Right lobe of liver (tissue), 6 donors: ENCODE measurements around the gene CRISPLD2. TPM values are rescaled to one million over a fixed set of nuclear protein-coding genes. Genes with fewer than 3 reads are reported as not detected.

ENCODE experiments used
- ATAC-seq, 4 donors: fragments of 200-7000 bp; cut with Tn5 transposase; one replicate each; pipeline ENCODE4 v1.9.1; 2020; ENCODE audit warnings: mild to moderate bottlenecking in 4 of 4, moderate library complexity in 4 of 4
- DNase-seq, 3 donors: peaks; one replicate each; pipeline ENCODE4 v3.0.0-alpha.2; 2020
- H3K27ac ChIP-seq, 3 donors: fragments of 200-600 bp; one replicate each; pipeline ENCODE4 v1.8.0; 2022
- H3K27me3 ChIP-seq, 2 donors: fragments of 200-600 bp; one replicate each; pipeline ENCODE4 v1.8.0; 2022
- H3K36me3 ChIP-seq, 4 donors: fragments of 200-600 bp; sonication (generic) in 1 of 4; one replicate each; pipeline versions ENCODE4 v1.5.1 to v1.8.0; 2017 to 2022; ENCODE audit warnings: control low read depth in 1 of 4
- H3K4me1 ChIP-seq, 4 donors: fragments of 200-600 bp; sonication (generic) in 1 of 4; one replicate each; pipeline versions ENCODE4 v1.5.1 to v1.8.0; 2017 to 2022; ENCODE audit warnings: control low read depth in 1 of 4
- H3K4me3 ChIP-seq, 3 donors: fragments of 200-600 bp; one replicate each; pipeline ENCODE4 v1.8.0; 2022
- H3K9me3 ChIP-seq, 4 donors: fragments of 200-600 bp; sonication (generic) in 1 of 4; one replicate each; pipeline versions ENCODE4 v1.5.1 to v1.8.0; 2017 to 2022; ENCODE audit warnings: control low read depth in 1 of 4
- POLR2A ChIP-seq: fragments of 450-650 bp; IDR thresholded peaks from one replicate; pipeline ENCODE4 v1.6.1; 2017; ENCODE audit warnings: antibody characterized with exemption, mild to moderate bottlenecking
- WGBS: methylation state at CpG from one replicate; pipeline ENCODE4 v1.1.6; 2018; ENCODE audit warnings: low coverage, low lambda C conversion rate; ENCODE audit not compliant: insufficient coverage; ENCODE audit errors: missing lambda C conversion rate; 5-methylcytosine and 5-hydroxymethylcytosine counted together
- intact Hi-C, 2 donors: fragments of 100-400 bp; cut with DNase I; formaldehyde crosslinking; loops; one replicate each; pipeline versions ENCODE4 v1.11.2 to v1.14.1; 2022
- total RNA-seq, 6 experiments: library from RNA; depleted of rRNA in 2 of 6; stranded (reverse); fragments of >200 nt in 2 of 6; fragmentation: NEBNext Ultra II Directional in 3 of 6; extraction: Animal tissue kit (Norgen Biotek cat#: 25700) in 3 of 6; gene quantifications; one replicate each; pipeline versions ENCODE4 v1.1.0 to v1.2.4, GENCODE V29; 2016 to 2023
- TF ChIP-seq, protein P1 (sequence below), 4 donors: fragments of 200-600 bp in 3 of 4; fragments of 450-650 bp in 1 of 4; IDR thresholded peaks; one replicate each; pipeline versions ENCODE4 v1.5.1 to v1.8.0; 2016 to 2022; ENCODE audit warnings: antibody characterized with exemption in 4 of 4, mild to moderate bottlenecking in 2 of 4
- donor health status: DM: no; HTN: yes; CAD: no.
- donor health status: DM: no; HTN: no; CAD: no.
- donor health status: DM: no; HTN: no; CAD: no.
- donor health status: DM: no; HTN: yes; CAD: no.
- donor health status: DM: no; HTN: yes; CAD: no.

CRISPLD2 gene
- total RNA-seq, 6 experiments from 2014 or later, result 2.9 to 14.8 (median 8.9) TPM

DNA sequence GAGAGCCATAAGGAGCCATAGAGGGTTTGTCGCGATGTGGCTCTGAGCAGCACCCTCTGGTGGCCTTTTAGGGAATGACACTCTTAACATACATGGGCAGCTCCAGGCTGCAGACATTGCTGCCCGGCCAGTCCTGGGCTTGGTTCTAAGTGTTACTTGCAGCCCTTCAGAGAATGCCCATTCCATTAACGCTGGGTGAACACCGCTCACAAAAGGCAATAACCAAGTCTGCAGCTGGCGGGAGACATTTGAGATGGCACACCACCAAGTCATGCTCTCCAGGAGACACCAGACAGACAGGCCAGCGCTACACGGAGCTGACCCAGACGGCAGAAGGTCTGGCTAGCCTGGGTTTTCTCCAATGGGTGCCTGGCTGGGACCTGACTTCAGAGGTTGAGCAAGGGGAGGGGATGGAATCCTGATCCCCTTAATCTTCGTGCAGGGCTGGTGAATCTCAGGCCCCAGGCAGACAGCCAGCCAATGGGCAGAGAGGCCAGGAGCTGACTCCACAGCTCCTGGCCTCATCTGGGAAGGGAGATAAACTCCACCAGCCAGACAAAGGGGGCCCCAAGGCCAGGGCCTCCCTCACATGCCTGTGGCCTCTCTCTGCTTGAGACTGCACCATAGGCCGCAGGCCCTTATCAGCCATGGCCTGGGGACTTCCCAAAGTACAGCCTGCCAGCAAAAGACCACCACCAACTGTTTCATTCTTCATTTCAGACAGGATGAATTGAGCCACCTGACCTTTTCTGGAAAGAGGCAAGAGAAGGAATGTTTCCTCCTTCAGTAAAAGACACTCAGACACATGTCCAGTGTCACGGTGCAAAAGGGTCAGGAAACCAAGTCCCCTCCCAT lies 132.8 kb downstream of the CRISPLD2 start:
- 31% methylated on average over 4 of the region's 12 CpGs for WGBS

DNA sequence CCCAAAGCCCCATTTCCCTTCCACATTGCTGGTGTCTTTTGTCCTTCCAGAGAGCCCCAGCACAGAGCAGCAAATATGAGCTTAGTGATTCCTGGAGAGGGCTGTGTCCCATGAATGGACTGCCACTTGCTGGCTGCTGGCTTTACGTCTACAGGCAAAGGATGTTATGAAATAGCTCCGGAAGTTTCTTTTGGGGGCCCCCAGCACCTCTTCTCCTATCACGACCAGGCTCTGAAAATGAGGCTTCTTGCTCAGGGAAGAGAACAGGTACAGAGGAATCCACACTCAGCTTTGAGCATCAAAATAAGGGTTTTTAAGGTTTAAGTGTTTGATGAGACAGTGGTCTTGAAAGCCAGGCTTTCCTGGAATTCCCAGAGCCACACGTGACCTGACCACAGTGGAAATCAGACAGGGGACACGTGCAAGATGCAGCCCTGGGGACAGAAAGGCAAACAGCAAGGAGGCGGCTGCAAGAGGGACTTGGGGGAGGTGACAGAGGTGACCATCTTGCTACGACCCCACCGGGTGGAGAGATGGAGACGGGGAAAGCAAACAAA lies 133.5 kb downstream of the CRISPLD2 start:
- ATAC-seq (peak in 1 of 4 donors; percentile 13), DNase-seq (no peak)
- H3K4me3 ChIP-seq, result no peak overlapping the region
- intact Hi-C loops, result no loop called here
- WGBS, result 32% methylated on average over 7 of the region's 9 CpGs
- H3K4me1 ChIP-seq, result peaks cover 0 to 18% (median 3%) of the 10 kb centered on the region in 4 donors
- no peaks in the 10 kb centered on the region for H3K36me3 ChIP-seq
- no peaks in the 10 kb centered on the region for H3K27me3 ChIP-seq
- no peaks in the 10 kb centered on the region for H3K9me3 ChIP-seq
- TF ChIP-seq POLR2A, result no peak
- peak overlapping the region in 1 of 3 donors; percentile 8 for H3K27ac ChIP-seq

More for the DNA sequence above, 132.8 kb downstream of the CRISPLD2 start:
- Histone ChIP-seq H3K27me3 (no peaks in the 10 kb centered on the region), H3K4me3 (no peak overlapping the region), H3K27ac (no peak overlapping the region), H3K4me1 (peaks cover 0 to 18% (median 3%) of the 10 kb centered on the region in 4 donors), H3K9me3 (no peaks in the 10 kb centered on the region), H3K36me3 (no peaks in the 10 kb centered on the region)
- ATAC-seq (peak; percentile 79 to 85 (median 83)), DNase-seq (peak; percentile 51 to 80 (median 69))
- TF ChIP-seq POLR2A, result no peak
- TF ChIP-seq, protein P1, sequence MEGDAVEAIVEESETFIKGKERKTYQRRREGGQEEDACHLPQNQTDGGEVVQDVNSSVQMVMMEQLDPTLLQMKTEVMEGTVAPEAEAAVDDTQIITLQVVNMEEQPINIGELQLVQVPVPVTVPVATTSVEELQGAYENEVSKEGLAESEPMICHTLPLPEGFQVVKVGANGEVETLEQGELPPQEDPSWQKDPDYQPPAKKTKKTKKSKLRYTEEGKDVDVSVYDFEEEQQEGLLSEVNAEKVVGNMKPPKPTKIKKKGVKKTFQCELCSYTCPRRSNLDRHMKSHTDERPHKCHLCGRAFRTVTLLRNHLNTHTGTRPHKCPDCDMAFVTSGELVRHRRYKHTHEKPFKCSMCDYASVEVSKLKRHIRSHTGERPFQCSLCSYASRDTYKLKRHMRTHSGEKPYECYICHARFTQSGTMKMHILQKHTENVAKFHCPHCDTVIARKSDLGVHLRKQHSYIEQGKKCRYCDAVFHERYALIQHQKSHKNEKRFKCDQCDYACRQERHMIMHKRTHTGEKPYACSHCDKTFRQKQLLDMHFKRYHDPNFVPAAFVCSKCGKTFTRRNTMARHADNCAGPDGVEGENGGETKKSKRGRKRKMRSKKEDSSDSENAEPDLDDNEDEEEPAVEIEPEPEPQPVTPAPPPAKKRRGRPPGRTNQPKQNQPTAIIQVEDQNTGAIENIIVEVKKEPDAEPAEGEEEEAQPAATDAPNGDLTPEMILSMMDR (IDR thresholded peaks at IDR 0.05), result peak; percentile 92 to 94 (median 94)
- intact Hi-C loops, result no loop called here

DNA sequence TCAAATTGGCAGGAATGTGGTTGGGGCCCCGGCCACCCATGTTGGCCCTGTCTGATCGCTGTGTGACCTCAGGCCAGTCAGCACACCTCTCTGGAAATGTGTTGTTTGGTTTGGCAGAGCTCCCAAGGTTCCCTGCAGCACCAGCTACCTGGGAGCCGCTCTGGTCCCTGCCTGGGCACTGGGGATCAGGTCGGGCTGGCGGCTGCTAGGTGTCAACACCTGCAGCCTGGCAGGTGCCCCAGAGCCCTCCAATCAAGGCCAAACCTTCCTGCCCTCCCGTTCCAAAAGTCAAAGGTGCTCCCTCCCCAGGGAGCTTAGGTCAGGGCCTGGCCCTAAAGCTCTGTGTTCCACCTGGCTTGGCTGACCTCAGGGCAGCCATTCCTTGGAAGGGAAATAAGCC lies 135.6 kb downstream of the CRISPLD2 start:
- peak; percentile 51 to 95 (median 93) for DNase-seq
- H3K27ac ChIP-seq, result peak overlapping the region in 1 of 3 donors; percentile 20

DNA sequence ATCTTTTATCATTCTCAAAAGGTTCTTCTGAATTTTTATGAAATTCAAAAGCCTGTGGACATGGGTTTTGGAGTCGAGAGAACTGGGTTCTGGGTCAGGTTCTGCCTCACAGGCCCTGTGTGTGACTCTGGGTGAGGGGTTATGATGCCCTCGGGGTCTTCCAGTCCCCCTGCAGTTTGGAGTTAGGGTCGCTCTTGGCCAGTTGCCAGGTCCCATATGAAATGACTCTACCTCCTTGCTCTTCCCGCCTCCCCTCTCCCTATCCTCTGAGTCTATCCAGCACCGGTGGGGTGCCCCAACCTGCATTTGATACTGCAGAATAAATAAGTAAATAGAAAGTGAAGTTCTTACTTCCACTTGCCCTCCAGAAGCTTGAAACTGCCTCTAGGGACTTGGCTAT lies 137.4 kb downstream of the CRISPLD2 start:
- DNase-seq (no peak), ATAC-seq (no peak)
- H3K9me3 ChIP-seq, result no peaks in the 10 kb centered on the region
- intact Hi-C loops, result no loop called here
- no peak overlapping the region for H3K4me3 ChIP-seq
- TF ChIP-seq, protein P1 (IDR thresholded peaks at IDR 0.05), result no peak
- no peak for TF ChIP-seq POLR2A
- 75% methylated on average over 5 of the region's 5 CpGs for WGBS
- H3K27ac ChIP-seq, result no peak overlapping the region
- peaks cover 0 to 18% (median 3%) of the 10 kb centered on the region in 4 donors for H3K4me1 ChIP-seq
- no peaks in the 10 kb centered on the region for H3K36me3 ChIP-seq
- no peaks in the 10 kb centered on the region for H3K27me3 ChIP-seq

More for the DNA sequence above, 135.6 kb downstream of the CRISPLD2 start:
- intact Hi-C loops, result no loop called here
- TF ChIP-seq POLR2A, result no peak
- TF ChIP-seq, protein P1 (IDR thresholded peaks at IDR 0.05), result no peak
- Histone ChIP-seq H3K9me3 (no peaks in the 10 kb centered on the region), H3K4me3 (no peak overlapping the region), H3K36me3 (no peaks in the 10 kb centered on the region), H3K4me1 (peaks cover 0 to 18% (median 3%) of the 10 kb centered on the region in 4 donors), H3K27me3 (no peaks in the 10 kb centered on the region)
- peak; percentile 48 to 80 (median 76) for ATAC-seq
- 60% methylated on average over 2 of the region's 6 CpGs for WGBS

DNA sequence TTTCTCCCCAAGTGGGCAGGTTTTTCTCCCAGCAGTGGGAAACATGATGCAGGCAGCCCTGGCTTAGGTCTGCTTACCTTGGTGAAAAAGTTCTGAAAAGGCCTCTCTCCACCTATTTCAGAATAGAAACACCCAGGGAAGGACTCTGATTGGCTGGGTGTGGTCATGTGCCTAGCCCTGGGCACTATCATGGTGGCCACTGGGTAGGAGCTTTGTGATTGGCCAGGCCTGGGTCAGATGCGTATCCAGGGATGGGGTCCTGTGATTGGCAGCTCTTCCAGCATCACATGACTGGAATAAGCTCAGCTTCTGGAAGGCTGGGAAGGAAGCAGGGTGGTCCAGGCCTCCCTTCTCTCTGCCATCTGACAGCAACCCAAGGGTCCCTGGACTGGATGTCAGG lies 138.0 kb downstream of the CRISPLD2 start:
- Histone ChIP-seq H3K27me3 (no peaks in the 10 kb centered on the region), H3K4me1 (peaks cover 0 to 12% (median under 1%) of the 10 kb centered on the region in 4 donors), H3K9me3 (no peaks in the 10 kb centered on the region), H3K36me3 (no peaks in the 10 kb centered on the region), H3K4me3 (no peak overlapping the region), H3K27ac (no peak overlapping the region)
- ATAC-seq, result no peak
- intact Hi-C loops, result no loop called here
- DNase-seq, result no peak
- no CpG with 5 or more reads among the region's 1 CpG for WGBS
- no peak for TF ChIP-seq POLR2A
- TF ChIP-seq, protein P1 (IDR thresholded peaks at IDR 0.05), result no peak
